HG02973 (cell line): ENCODE data around the gene ATP5F1E.

Experiments
- ATAC-seq: cut with Tn5 transposase; IDR thresholded peaks from one replicate; pipeline ENCODE4 v1.9.1; 2021; ENCODE audit warnings: moderate library complexity; ENCODE audit not compliant: unreplicated experiment

Gene ATP5F1E

DNA sequence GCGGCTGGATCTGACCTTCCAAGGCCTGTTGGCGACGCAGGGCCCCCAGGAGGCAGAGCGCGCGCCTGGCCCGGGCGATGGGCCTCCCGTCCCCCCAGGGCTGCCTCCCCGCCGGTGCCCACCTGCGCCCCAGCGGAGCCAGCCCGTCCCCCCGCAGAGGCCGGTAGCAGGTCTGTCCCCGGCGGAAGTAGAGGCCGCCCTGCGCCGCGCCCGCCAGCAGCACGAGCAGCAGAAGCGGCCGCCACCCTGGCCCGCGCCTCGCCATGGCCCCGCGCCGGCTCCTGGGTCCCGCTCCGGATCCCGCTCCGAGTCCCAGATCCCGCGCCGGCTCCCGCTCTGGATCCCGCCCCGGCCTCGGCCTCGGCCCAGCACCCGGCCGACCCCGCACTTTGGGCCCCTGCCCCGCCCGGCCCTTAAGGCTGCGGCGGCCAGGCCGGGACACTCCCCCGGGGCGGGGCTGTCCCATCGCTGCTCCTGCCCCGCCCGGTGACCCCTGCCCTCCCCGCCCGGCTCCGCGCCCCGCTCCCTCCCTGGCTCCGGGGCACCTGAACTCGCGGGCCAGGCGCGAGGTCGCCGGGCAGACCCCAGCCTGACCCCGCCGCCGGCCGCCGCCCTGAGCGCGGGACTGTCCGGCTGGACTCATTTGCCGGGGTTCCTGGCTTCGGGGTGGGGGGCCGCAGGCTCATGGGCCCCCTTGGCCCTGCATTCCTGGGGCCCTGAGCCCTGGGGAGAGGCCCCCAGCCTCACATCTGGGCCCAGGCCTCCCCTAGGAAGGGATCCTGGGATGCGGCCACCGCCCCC, 25.1 kb downstream of the ATP5F1E start, which contains the start of gene CTSZ:
Gene CTSZ, minus strand, starts transcription at position 391 of the 801 bp plus-strand sequence. Its CDS starts 126 bp downstream, at position 265.
- no peak for ATAC-seq

DNA sequence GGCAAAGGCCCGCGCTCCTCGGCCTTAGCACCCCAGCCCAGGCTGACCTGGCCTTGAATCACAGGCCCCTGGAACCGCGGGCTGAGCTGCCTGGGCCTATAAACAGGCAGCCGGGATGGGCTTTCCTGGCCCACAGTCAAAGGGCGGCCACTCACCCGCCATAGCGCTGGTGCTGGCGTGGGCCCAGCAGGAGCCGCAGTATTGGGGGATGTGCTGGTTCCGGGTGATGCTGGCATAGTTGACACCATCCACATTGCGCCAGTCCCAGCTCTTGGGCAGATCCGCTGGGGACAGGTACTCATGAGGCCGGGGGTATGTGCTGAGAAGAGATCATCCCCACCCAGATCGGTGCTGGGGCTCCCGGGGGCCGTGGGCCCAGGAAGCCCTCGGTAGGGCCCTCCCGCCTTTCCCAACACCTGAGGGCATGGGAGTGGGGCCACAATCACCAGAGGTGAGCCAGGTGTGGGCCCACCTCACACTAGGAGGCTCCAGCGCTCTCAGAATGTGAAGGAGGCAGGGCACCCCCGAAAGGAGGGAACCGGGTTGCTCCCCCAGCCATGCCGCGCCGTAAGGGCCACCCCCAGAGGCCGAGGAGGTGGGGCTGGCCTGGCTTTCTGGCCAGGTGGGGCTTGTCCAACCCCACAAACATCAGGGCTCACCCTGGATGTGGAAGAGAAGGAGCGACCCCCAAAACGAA, 25.8 kb downstream of the ATP5F1E start:
- ATAC-seq: no peak

DNA sequence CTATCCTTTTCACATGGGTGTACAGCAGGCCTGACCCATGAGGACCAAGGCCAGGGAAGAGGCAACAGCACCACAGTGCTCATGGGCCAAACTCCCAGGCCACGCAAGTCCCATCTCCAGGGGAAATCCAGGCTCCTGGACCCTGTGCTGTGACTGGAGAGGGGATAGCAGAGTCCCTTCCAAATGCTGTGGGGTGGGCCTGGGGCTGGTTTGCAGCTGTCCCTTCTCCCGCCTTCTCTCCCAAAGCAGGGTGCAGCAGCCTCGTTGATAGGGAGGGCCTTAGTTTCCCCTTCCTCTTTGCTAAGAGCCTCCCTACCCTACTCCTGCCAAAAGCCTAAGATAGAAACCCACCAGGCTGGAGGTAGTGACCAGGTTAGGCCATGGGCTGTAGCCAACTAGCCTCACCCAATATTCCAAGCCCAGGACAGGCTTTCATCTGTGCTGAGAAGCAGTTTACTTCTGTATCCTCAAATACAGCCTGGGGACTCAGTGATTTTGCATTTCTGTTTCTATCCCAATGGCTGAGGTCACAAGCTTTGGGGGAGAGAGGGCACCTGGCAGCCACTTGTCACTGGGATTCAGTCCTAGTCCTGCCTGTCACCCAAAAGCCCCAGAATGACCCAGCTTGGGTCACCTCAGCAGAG, 26.5 kb downstream of the ATP5F1E start:
- no peak for ATAC-seq

DNA sequence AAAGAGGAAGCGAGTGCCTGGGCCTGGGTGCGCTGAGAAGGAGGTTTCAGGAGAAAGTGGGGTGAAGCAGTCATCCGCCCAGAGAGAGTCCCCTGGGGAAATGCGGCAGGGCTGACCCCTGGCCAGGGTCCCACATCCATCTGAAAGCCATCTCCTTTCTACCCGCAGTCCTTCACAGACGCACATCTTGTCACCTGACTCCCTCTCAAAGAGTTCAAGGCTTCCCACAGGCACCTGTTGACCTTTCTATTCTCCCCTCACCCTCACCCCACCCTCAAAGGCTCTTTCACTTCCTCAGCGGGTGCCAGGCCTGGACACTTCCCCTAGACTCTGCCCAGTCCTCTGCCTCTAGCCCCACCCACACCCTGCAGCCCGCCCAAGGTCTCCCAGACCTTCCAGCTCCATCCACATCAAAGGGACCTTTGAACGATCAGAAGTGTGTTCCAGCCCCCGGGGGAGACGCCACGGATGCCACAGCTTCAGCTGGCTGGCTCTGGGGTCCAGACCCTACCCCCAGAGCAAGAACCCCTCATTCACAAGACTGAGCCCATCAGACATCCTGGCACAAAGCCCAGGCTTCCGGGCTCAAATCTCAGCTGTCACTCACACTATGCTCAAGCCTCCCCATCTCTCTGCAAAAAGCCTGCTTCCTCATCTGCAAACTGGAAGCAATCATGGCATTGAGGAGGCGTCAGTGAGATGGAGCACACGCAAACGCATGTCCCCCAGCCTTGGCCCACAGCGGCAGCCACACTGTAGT, 27.2 kb downstream of the ATP5F1E start:
- peak; percentile 42 for ATAC-seq

DNA sequence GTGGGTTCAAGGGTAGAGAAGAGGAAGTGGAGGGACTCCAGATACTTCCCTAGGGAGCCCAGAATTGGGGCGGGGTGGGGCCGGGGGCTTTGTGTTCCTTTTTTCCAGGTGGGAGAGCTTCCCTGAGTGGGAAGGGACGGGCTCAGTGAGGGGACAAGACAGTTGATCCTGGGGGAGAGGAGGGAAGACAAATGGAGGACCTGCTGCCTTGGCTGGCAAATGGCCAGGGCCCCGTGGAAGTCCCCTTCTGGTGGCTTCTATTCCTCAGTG, 27.7 kb downstream of the ATP5F1E start:
- ATAC-seq: no peak

DNA sequence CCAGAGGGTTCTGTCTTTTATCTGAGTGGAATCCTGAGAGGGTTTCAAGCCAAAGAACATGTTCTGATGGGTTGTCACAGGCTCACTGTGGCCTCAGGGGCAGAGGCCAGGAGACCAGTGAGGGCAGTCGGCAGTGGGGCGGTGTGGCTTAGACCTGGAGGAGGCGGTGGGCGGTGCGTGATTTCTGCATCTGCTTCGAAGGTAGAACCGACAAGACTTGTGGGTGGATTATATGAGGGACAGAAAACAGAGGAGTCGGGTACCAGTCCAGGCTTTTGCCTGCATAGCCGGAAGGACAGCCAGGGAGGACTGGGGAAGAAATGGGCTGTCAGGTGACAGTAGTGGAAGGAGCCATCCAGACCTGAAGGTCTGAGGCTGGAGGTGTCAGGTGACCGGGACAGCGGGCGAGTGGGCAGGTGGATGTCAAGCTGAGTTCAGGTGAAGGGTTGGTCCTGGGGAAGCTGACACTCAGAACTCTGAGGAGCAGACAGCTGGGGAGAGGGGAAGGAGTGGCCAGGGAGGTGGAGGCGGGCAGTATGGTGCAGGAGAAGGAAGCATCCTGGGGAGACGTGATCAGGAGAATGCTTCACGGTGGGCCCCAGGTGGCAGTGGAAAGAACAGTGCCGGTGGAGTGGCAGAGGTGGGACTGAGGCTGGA, 28.2 kb downstream of the ATP5F1E start:
- ATAC-seq: no peak

DNA sequence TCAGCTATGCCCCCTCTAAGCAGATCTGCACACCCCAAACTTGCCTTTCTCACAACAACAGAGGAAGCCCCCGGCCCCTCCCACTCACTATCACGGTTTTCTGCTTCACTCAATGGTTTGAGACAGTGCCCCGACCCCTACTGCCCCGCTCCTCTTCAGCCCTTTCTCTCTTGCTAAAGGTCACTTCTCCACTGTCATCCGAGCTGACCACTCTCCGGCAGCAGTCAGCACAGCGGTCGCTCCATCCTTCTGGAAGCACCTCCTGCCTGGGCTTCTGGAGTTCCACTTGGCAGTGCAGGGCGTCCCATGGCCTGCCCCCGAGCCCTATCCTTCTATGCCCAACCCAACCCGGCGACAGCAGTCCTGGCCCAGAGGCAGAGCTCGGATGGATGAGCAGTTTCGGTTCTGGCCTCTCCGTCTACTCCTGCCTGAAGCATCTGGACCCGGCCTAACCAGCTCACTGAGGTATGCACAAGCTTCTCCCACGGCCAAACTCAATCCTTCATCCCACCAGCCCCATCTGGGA, 29.2 kb downstream of the ATP5F1E start:
- no peak for ATAC-seq

DNA sequence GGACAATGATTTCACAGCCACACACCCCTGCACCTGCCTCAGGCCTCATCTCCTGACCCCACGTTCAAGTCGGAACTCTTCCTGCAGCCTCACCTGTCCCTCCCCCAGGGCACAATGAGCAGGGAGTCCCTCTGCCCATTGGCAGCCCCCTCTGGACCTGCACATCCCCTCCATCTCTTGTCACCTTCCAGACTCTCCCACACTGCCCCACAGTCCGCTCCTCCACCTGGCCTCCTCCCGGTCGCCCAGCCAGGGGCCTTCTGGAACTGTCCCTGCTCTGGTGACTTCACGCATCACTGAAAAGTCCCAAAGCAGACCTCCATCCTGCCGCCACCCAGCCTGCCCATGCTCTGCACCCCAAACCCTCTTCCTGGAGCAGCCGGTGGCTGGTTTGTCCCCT, 29.7 kb downstream of the ATP5F1E start:
- ATAC-seq: no peak

DNA sequence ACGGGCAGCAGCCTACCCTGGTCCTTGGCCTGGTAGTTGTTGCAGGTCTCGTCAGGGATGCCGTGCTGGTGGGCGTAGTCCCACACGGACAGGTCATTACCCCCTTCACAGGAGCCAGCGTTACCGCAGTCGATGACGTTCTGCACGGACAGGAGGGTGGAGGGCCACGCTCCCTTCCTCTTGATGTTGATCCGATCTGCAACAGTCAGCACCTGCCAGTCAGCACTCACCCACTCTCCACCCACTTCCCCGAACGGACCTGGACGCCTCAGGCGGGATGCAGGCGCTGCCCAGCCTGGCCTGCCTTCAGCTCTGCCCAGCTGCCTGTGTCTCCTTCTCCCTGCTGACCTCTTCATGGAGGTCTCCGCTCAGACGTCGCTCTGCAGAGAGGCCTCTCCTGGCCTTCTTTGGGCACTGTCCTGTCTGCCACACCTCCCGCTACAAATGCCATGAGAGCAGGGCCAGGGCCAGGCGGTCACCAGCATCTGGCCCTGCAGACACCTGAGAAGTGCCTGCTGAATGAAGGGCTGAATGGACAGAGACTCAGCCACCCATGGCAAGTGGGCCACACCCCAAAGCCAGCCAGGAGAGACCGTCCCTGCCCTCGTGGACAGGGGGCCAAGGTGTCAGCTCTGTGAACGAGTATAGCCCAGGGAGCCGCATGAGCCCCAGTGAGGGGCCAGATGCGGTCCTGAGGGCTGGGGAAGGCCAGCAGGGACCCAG, 30.5 kb downstream of the ATP5F1E start:
- ATAC-seq: no peak

DNA sequence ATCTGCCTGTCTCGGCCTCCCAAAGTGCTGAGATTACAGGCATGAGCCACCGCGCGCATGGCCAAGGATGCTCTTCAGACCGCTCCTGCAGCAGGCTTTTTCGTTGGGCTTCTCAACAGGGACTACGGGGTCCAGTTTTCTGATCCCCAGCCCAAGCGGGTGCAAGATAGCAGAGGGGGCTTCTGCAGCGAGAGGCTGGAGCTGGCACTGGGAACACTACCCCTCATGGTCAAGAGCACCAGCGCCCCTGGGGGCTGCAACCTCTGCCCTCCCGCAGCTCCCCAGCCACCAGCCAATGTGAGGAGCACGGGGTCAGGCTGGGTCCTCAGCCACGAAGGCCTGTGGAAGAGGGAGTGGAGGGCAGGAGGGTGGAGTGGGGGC, 31.1 kb downstream of the ATP5F1E start:
- ATAC-seq: no peak

DNA sequence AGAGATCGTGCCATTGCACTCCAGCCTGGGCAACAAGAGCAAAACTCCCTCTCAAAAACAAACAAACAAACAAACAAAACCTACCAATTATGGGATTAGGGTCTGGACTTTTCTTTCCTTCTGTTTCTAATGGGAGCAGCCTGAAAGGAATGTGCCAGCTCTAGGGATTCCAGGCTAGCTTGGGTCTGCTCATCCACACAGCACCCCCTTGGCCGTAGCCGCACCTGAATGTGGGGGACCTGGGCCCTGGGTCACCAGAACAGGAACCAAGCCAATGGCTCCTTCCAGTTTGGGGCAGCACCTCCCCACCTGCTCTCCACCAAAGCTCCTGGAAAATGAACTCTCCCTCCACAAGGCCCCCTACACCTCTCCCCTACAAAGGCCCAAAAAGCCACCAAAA, 31.8 kb downstream of the ATP5F1E start:
- no peak for ATAC-seq

DNA sequence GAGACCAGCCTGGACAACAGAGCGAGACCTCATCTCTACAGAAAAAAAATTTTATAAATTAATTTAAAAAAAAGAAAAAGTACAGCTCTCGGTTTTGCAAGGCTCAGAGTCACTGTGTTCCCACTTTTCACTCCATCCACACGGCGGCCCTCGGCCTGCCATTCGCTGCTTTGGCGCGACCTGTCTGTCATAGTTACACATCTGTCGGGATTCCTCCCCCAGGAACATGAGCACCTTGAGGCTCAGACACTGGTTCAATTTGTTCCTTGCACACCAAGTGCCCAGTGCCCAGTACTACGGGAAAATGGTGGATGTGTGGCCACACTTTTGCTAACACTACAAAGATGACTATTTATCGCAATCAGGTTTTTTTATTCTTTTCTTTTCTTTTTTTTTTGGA, 33.5 kb downstream of the ATP5F1E start:
- ATAC-seq: no peak

DNA sequence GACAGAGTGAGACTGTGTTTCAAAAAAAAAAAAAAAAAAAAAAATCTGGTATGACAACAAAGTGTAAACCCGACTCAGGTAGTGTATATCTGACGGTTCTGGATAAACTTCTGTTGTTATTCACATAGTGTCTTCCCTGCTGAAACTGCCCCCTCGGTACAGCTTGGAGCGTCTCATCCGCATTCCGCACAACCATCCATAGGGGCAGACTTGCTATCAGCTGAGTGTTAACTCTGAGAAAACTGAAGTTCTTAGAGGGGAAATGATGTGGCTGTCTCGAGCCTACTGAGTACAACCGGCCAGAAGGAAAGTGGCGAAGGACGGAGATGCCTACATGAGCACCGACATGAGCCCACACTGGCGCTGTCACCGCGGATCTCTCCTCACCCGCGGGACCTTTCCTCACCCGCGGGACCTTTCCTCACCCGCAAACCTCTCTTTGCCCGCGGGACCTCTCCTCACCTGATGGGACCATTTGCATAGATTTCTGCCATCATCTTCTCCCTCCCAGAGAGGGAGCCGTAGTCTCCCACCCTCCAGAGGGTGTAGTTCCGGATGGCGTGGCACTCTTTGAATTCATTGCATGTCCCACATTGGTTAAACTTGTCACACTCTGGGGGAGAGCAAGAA, 34.9 kb downstream of the ATP5F1E start:
- ATAC-seq: no peak

DNA sequence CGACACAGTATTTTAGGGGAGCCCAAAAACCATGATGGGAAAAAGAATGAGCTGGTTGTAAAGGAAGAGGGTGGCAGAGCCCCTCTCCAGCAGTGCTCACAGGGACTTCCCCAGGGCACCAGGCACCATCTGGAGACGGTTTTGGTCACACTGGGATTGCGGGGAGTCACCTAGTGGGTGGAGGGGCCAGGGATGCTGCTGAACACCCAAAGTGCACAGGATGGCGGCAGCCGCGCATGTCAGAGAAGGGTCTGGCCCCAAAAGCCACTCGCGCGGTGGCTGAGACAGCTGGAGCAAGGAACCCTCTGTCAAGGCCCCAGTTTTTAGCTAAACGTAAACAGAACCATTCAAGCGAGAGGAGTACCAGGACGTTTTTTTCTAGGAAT, 35.9 kb downstream of the ATP5F1E start:
- no peak for ATAC-seq

DNA sequence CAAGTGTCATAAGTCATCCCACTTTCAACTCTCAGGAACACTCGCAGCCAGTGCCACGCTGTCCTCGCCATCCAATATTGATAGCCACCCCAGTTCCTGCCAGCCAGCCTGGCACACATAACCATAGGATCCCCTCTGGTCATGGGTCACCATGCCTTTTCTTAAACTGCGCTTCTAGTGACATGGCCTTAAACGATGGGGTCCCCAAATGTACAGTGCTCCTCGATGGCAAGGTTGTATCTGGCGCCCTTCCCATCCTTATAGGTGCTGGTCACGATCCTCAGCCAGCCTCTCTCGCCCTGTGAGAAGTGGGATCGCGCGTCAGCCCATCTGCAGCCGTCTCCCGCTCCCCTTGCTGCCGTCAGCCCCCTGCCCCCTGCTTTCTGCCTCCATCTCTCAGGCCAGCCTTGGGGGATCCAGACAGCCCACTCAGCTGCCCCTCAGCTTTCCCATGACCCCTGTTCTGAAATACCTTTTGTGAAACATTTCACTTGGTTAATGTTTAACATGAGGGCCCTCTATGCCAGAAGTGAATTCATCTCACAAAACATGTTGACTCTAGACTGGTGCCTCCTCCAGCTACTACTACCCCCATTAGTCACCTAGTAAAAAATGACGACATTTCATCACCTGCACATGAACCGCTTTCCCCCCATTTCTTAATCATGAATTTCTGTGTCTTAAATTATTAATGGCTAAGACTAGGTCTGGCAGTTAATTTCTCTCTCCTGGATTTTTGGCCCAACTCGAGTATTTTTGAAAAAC, 36.5 kb downstream of the ATP5F1E start:
- no peak for ATAC-seq

DNA sequence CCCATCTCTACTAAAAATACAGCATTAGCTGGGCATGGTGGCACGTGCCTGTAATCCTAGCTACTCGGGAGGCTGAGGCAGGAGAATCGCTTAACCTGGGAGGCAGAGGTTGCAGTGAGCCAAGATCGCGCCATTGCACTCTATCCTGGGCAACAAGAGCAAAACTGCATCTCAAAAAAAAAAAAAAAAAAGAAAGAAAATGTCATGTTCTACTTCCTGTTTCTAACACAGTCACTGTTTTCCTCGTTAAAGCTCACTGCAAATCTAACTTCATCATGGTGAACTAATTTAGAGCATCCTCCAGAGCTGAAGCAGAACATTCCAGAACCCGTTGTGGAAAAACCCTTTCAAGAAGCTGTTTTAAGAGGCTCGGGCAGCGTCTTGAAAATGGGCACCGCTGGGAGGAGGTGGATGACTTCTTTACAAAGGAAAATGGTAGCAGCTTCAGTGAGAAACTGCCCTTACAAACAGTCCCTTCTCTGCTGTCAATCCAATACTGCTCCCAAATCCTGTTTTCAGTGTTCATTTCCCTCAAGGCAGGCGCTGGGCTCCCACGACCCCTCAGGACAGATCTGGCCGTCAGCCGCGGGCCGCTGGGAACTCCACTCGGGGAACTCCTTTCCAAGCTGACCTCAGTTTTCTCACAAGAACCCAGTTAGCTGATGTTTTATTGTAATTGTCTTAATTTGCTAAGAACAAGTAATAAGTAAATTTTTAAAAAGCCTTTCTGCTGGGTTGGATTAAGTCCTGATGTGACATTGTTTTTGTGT, 37.6 kb downstream of the ATP5F1E start:
- no peak for ATAC-seq

DNA sequence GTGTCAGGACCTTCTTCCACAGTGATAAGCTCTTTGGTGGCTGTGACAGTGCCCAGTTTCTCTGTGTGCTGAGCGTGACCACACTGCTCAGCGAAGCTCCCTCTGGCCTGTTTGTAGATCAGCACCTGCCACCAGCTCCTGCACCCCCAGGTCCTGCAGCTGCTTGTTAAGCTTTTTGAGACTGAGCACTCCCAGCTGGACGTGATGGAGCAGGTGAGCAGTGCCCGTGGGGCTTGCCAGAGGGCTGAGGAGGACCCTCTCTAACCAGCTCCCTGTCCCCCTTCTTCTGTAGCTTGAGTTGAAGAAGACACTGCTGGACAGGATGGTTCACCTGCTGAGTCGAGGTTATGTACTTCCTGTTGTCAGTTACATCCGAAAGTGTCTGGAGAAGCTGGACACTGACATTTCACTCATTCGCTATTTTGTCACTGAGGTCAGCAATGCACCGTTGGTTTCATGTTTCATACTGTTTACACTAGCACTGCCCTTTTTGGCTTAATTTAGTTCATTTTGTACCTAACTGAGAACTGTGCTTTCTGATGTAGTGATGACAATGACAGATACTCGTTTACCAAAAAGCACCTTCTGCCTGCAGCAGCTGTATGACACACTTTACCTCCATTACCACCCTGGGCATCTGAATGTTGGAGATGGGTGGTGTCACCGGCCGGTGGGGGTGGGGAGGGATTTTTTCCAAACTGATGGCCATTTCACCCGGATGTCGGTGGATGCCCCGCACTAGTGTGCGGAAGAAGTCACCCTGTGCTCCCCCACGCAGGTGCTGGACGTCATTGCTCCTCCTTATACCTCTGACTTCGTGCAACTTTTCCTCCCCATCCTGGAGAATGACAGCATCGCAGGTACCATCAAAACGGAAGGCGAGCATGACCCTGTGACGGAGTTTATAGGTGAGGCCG, 38.5 kb downstream of the ATP5F1E start:
- no peak for ATAC-seq
